Measurements from ENCODE around the gene CALML5.

The CALML5 gene

DNA sequence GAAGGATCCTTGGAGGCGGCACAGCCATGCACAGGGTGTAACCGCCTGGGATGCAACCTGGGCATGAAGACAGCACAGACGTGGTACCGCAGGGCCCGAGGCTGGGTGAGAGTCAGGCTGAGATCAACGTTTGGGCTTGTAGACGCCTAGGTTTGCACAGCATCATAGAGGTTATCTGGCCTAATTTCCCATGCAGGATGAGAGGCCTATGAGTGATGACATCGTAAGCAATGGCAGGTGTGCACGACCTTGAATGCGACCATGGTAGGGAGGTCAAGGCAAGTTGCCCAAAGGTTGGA is 32.9 kb upstream of the CALML5 start:
- Histone ChIP-seq H3K4me1 (ENCODE audit: insufficient read depth, low read length) (no peaks in the 10 kb centered on the region), H3K27me3 (ENCODE audit: insufficient read depth, low read length) (no peaks in the 10 kb centered on the region), H3K9ac (ENCODE audit: low read depth, low read length) (no peak overlapping the region), H3K27ac (ENCODE audit: low read depth, low read length) (no peak overlapping the region), H3K36me3 (ENCODE audit: insufficient read depth, low read length) (no peaks in the 10 kb centered on the region), H3K4me3 (ENCODE audit: low read length) (no peak overlapping the region), H3K9me3 (ENCODE audit: insufficient read depth, low read depth, low read length) (no peaks in the 10 kb centered on the region)
- 94% methylated on average over 10 of the region's 10 CpGs for WGBS

DNA sequence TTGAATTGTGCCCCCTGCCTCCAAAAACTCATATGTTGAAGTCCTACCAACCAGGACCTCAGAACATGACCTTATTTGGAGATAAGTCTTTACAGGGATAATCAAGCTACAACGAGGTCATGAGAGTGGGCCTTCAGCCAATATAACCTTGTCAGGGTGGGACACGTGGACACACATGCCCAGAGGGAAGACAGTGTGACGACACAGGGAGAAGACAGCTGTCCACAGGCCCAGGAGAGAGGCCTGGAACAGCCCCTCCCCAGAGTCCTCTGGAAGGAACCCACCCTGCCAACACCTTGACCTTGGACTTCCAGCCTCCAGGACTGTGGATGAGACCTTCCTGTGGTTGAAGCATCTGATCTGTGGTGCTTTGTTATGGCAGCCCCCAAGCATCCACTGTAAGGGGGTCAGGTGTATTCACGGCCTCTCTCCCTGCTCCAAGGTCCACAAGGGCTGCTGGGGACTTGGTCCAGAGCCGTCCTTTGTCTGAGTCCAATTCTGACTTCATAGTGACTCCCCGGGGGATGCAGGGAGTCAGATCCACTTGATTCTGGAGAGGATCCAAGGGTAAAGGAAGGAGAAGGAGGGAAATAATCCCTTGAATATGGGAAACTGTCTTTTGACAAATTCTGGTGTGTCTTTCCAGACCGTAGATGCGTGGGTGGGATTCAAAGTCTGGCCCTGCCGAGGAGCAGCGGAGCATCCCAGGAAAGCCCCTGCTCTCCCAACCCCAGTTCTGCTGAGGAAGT is 32.4 kb upstream of the CALML5 start:
- H3K4me3 ChIP-seq (ENCODE audit: low read length), result no peak overlapping the region
- H3K9me3 ChIP-seq (ENCODE audit: insufficient read depth, low read depth, low read length), result no peaks in the 10 kb centered on the region
- no peaks in the 10 kb centered on the region for H3K27me3 ChIP-seq (ENCODE audit: insufficient read depth, low read length)
- no peaks in the 10 kb centered on the region for H3K36me3 ChIP-seq (ENCODE audit: insufficient read depth, low read length)
- WGBS, result 94% methylated on average over 10 of the region's 10 CpGs
- H3K27ac ChIP-seq (ENCODE audit: low read depth, low read length), result no peak overlapping the region
- H3K4me1 ChIP-seq (ENCODE audit: insufficient read depth, low read length), result no peaks in the 10 kb centered on the region
- H3K9ac ChIP-seq (ENCODE audit: low read depth, low read length), result no peak overlapping the region

DNA sequence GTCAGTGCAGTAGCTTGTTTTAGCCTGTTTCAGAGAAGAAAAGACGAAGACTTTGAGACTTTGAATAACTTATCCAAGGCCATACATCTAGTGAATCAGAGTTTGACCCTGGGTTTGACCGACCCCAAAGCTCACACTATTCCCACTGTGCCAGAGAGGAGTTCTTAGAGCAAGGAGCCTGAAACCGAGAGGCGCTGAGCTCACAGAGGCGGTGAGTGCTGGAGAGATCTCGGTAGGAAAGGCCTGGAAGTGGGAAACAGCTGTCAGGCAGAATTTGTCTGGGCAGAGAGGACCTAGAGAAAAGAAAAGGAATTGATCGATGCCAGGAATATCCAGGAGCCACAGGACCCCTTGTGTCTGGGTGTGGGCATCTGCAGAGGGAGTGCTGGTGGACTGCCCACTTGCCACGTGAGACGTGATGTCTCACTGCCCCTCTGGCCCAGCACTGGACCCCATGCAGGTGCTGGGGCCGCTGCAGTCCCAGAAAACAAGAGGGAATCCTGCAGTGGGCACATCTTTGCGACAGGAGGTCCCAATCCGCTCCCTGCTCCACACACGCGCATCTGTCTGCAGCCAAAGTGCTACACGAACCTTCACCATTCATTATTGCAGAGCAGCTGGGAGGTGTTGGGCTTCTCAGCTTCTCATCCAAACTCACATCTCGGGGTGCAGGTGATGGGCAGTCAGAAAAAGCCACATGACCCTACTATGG is 31.6 kb upstream of the CALML5 start:
- H3K36me3 ChIP-seq (ENCODE audit: insufficient read depth, low read length), result no peaks in the 10 kb centered on the region
- no peak overlapping the region for H3K9ac ChIP-seq (ENCODE audit: low read depth, low read length)
- no peak overlapping the region for H3K27ac ChIP-seq (ENCODE audit: low read depth, low read length)
- WGBS, result 94% methylated on average over 16 of the region's 16 CpGs
- no peak overlapping the region for H3K4me3 ChIP-seq (ENCODE audit: low read length)
- H3K27me3 ChIP-seq (ENCODE audit: insufficient read depth, low read length), result no peaks in the 10 kb centered on the region
- no peaks in the 10 kb centered on the region for H3K4me1 ChIP-seq (ENCODE audit: insufficient read depth, low read length)
- no peaks in the 10 kb centered on the region for H3K9me3 ChIP-seq (ENCODE audit: insufficient read depth, low read depth, low read length)

DNA sequence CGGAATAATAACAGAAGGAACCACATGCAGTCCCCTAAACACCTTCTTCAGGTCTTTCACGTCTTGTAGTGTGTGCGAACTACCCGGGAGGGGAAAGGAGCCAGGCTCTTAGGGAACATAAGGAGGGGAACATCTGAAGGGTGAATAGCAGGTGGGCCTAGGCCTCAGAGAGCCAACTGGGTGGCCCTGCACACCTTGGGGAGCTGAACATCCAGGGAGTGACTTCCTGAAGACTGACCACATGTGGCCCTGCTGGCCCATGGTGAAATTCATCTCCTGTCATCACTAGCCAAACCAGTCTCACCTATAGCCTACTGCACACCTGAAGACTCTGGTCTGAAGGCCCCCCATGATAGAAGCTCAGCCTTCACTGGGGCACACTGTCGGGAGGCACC is 31.0 kb upstream of the CALML5 start:
- no peak overlapping the region for H3K27ac ChIP-seq (ENCODE audit: low read depth, low read length)
- H3K9ac ChIP-seq (ENCODE audit: low read depth, low read length), result no peak overlapping the region
- H3K4me3 ChIP-seq (ENCODE audit: low read length), result no peak overlapping the region
- H3K4me1 ChIP-seq (ENCODE audit: insufficient read depth, low read length), result no peaks in the 10 kb centered on the region
- WGBS, result 94% methylated on average over 5 of the region's 5 CpGs
- H3K27me3 ChIP-seq (ENCODE audit: insufficient read depth, low read length), result no peaks in the 10 kb centered on the region
- H3K9me3 ChIP-seq (ENCODE audit: insufficient read depth, low read depth, low read length), result no peaks in the 10 kb centered on the region
- no peaks in the 10 kb centered on the region for H3K36me3 ChIP-seq (ENCODE audit: insufficient read depth, low read length)

- Histone ChIP-seq H3K27ac (ENCODE audit: low read depth, low read length) (no peak overlapping the region), H3K9me3 (ENCODE audit: insufficient read depth, low read depth, low read length) (no peaks in the 10 kb centered on the region), H3K9ac (ENCODE audit: low read depth, low read length) (no peak overlapping the region), H3K27me3 (ENCODE audit: insufficient read depth, low read length) (no peaks in the 10 kb centered on the region), H3K4me1 (ENCODE audit: insufficient read depth, low read length) (no peaks in the 10 kb centered on the region), H3K36me3 (ENCODE audit: insufficient read depth, low read length) (no peaks in the 10 kb centered on the region), H3K4me3 (ENCODE audit: low read length) (no peak overlapping the region)
- 96% methylated on average over 7 of the region's 7 CpGs for WGBS
Observed at GRCh38 chr10:5529702-5530411, 30.5 kb upstream of the CALML5 start.

- no peaks in the 10 kb centered on the region for H3K27me3 ChIP-seq (ENCODE audit: insufficient read depth, low read length)
- H3K27ac ChIP-seq (ENCODE audit: low read depth, low read length), result no peak overlapping the region
- H3K4me3 ChIP-seq (ENCODE audit: low read length), result no peak overlapping the region
- H3K9ac ChIP-seq (ENCODE audit: low read depth, low read length), result no peak overlapping the region
- H3K36me3 ChIP-seq (ENCODE audit: insufficient read depth, low read length), result no peaks in the 10 kb centered on the region
- H3K4me1 ChIP-seq (ENCODE audit: insufficient read depth, low read length), result no peaks in the 10 kb centered on the region
- no peaks in the 10 kb centered on the region for H3K9me3 ChIP-seq (ENCODE audit: insufficient read depth, low read depth, low read length)
- 92% methylated on average over 11 of the region's 11 CpGs for WGBS
Observed at GRCh38 chr10:5528989-5529701, 29.8 kb upstream of the CALML5 start.

DNA sequence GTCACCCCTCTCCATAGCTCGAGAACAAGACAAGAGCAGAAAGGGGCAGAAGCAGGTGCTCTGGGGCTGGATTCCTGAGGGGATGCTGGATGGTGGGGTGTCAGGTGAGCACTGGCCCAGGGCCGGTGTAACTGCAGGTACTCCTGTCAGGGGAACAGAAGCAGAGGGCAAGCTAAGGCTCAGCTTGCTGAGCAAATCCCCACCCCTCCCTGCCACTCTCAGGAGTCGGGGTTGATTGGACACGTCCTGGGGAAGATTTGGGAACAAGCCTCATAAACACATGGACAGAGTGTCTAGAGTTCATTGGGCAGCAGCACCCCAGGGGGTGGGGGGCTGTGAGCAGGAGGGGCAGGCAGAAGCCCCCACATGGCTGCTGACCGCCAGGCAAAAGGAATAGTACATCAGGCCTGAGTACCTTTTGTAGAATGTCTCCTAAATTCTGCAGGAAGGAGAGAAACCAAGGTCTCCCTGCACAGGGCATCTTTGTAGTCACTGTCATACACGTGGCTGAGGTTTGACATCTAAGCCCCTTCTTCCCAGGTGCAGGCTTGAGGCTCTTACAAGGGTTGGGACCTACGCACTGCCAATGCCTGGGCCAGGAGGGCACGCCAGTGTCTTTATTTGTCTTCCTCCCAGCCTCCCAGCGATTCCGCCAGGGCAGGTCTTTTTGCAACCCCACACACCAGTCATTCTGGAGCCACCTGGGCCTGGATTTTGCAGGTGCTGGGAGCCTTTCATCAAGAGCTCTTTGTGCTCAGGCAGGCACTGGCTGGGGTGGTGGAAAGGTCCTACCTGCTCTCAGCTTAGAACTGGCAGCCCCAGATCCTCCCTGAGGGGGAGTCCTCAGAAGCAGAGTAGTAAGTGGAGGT is 28.2 kb upstream of the CALML5 start:
- 93% methylated on average over 10 of the region's 10 CpGs for WGBS
- H3K27ac ChIP-seq (ENCODE audit: low read depth, low read length), result no peak overlapping the region
- H3K27me3 ChIP-seq (ENCODE audit: insufficient read depth, low read length), result no peaks in the 10 kb centered on the region
- no peaks in the 10 kb centered on the region for H3K4me1 ChIP-seq (ENCODE audit: insufficient read depth, low read length)
- no peaks in the 10 kb centered on the region for H3K9me3 ChIP-seq (ENCODE audit: insufficient read depth, low read depth, low read length)
- H3K36me3 ChIP-seq (ENCODE audit: insufficient read depth, low read length), result no peaks in the 10 kb centered on the region
- no peak overlapping the region for H3K9ac ChIP-seq (ENCODE audit: low read depth, low read length)
- H3K4me3 ChIP-seq (ENCODE audit: low read length), result no peak overlapping the region

DNA sequence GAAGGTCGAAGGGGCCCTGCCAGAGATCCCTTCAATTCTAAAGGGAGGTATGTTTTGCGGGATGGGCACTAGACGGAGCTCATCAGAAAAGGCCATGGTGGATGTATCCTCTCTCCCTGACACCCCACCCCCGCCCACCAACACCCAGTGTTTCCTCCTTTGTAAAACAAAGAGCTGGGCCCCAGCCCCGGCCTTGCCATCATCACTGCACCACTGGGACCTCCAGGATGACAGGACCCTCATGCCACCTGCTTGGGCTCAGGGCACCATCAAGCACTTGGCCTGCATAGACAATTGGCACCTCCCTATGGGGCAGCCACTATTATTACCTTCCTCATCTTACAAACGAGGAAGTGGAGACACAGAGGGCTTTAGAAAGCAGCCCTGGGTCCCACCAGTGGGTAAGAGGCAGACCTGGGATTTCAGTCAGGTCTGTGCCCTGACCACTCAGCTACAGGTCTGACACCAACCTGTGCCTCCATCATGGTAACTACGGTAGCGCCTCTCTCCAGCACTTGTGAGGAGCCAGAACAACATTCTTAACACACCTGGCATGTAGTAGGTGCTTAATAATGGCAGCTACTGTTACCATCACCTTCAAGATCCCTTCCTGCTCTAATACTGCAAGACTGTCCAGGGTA is 27.4 kb upstream of the CALML5 start:
- WGBS, result 90% methylated on average over 8 of the region's 8 CpGs
- Histone ChIP-seq H3K36me3 (ENCODE audit: insufficient read depth, low read length) (no peaks in the 10 kb centered on the region), H3K9ac (ENCODE audit: low read depth, low read length) (no peak overlapping the region), H3K4me3 (ENCODE audit: low read length) (no peak overlapping the region), H3K9me3 (ENCODE audit: insufficient read depth, low read depth, low read length) (no peaks in the 10 kb centered on the region), H3K27ac (ENCODE audit: low read depth, low read length) (no peak overlapping the region), H3K27me3 (ENCODE audit: insufficient read depth, low read length) (no peaks in the 10 kb centered on the region), H3K4me1 (ENCODE audit: insufficient read depth, low read length) (no peaks in the 10 kb centered on the region)

DNA sequence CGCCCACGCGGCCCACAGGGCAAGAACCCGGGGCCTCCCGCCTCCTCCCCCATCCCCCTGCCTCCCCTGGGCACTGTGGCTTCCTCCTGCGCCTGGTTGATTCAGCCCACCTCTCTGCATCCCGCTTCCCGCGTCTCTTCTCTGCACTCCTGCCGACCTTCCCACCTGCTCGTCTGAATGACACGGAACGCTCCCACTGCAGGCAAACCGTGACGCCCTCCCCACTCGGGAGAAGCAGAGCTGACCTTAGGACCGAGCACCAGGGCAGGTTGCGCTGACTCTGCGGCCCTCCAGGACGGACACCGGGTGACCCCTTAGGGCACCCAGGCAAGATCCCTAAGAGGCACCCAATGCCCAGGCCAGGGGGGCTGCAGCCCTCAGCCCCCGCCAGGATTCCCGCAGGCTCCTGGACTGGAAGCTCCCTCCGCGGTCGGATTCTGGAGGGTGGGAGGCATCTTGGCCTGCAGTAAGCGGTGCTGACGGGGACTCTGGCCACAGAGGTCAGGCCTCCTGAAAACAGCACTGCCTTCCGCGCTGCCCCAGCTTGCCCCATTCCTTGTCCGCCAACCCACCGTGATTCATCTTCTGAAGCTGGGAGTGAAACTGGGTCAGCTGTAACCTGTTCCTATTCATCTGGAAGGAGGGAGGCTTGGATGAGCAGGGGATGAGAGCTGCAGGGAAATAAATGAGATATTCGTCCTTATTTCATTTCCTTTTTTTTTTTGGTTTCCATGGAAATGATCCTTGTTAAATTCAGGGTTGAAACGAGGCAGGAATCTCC is 26.4 kb upstream of the CALML5 start:
- H3K9ac ChIP-seq (ENCODE audit: low read depth, low read length), result no peak overlapping the region
- H3K4me1 ChIP-seq (ENCODE audit: insufficient read depth, low read length), result no peaks in the 10 kb centered on the region
- 91% methylated on average over 34 of the region's 34 CpGs for WGBS
- no peaks in the 10 kb centered on the region for H3K9me3 ChIP-seq (ENCODE audit: insufficient read depth, low read depth, low read length)
- H3K27me3 ChIP-seq (ENCODE audit: insufficient read depth, low read length), result no peaks in the 10 kb centered on the region
- no peak overlapping the region for H3K4me3 ChIP-seq (ENCODE audit: low read length)
- no peak overlapping the region for H3K27ac ChIP-seq (ENCODE audit: low read depth, low read length)
- no peaks in the 10 kb centered on the region for H3K36me3 ChIP-seq (ENCODE audit: insufficient read depth, low read length)
